ENCODE results near the gene PDE10A.

The PDE10A gene

GRCh38 chr6:165376100-165376499, 286.9 kb downstream of the PDE10A start:
- CTCF ChIA-PET: no interaction called here
- TF ChIP-seq CTCF (conservative IDR thresholded peaks at IDR 0.05; ENCODE audit: low read depth): no peak
- POLR2A ChIA-PET (ENCODE audit: low non-redundant PET): no interaction called here
- no peak overlapping the region for H3K27ac ChIP-seq
- DNase-seq (ENCODE audit: low spot score): no peak

- ChIA-PET CTCF (no interaction called here), POLR2A (ENCODE audit: low non-redundant PET) (no interaction called here)
- no peak for TF ChIP-seq CTCF (conservative IDR thresholded peaks at IDR 0.05; ENCODE audit: low read depth)
- no peak for DNase-seq (ENCODE audit: low spot score)
- no peak overlapping the region for H3K27ac ChIP-seq
Measured at GRCh38 chr6:165365371-165365770, 297.7 kb downstream of the PDE10A start.

GRCh38 chr6:165345700-165346099, 317.3 kb downstream of the PDE10A start:
- ChIA-PET CTCF (no interaction called here), POLR2A (ENCODE audit: low non-redundant PET) (no interaction called here)
- no peak for TF ChIP-seq CTCF (conservative IDR thresholded peaks at IDR 0.05; ENCODE audit: low read depth)
- no peak overlapping the region for H3K27ac ChIP-seq
- no peak for DNase-seq (ENCODE audit: low spot score)

GRCh38 chr6:165340532-165340931, 322.5 kb downstream of the PDE10A start:
- no peak for TF ChIP-seq CTCF (conservative IDR thresholded peaks at IDR 0.05; ENCODE audit: low read depth)
- ChIA-PET CTCF (no interaction called here), POLR2A (ENCODE audit: low non-redundant PET) (no interaction called here)
- no peak for DNase-seq (ENCODE audit: low spot score)
- no peak overlapping the region for H3K27ac ChIP-seq

- no peak overlapping the region for H3K27ac ChIP-seq
- POLR2A ChIA-PET (ENCODE audit: low non-redundant PET): no interaction called here
- CTCF ChIA-PET: no interaction called here
- TF ChIP-seq CTCF (conservative IDR thresholded peaks at IDR 0.05; ENCODE audit: low read depth): no peak
- no peak for DNase-seq (ENCODE audit: low spot score)
Measured at GRCh38 chr6:165325609-165326008, 337.4 kb downstream of the PDE10A start.

GRCh38 chr6:165321555-165322145, 341.4 kb downstream of the PDE10A start:
- POLR2A ChIA-PET (ENCODE audit: low non-redundant PET): no interaction called here

More at GRCh38 chr6:165321555-165322145, 341.4 kb downstream of the PDE10A start:
- TF ChIP-seq CTCF (conservative IDR thresholded peaks at IDR 0.05; ENCODE audit: low read depth): no peak
- no peak overlapping the region for H3K27ac ChIP-seq
- DNase-seq (ENCODE audit: low spot score): no peak
- CTCF ChIA-PET: no interaction called here
